ENCODE data around the gene CINP. TPM values are rescaled to one million over a fixed set of nuclear protein-coding genes. Genes with fewer than 3 reads are reported as not detected.

CINP gene
- total and polyA plus RNA-seq, 2 of the 13 experiments (the other 11 are each of a cell fraction or from before 2014, with no cell fraction given): 32.8 to 42.8 TPM

DNA sequence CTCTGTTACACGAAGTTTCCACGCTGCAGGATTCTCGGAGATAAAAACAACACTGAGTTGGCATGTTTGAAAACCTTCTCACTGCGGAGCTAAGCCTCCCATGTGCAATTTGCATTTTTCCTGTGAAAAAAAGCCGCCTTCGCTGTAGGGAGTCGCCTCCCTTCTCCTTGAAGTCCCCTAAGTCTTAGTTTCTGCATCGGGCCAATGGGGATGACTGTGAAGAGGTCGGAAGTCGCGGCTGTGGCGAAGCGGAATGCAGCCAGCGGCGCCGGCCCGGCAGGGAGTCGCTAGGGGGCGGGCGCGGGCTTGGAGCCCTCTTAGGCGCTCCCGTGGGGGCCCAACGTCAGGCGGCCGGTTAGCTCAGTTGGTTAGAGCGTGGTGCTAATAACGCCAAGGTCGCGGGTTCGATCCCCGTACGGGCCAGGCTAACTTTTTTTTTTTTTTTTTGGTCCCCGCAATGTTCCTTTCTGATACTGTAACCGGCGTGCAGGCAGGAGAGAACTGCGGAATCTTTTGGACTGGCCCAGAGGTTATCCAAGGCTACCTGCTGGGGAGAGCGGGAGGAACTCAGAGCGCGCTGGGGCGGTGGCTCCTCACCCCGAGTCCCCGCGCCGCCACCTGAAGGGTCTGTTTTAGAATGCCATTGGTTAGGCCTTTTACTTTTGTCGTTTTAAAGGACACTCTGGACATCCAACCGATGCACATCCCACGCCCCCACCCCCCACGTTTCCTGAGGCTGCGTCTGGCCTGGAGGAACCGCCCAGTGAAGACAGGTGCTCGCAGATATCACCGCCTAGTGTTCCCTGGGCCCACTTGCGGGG lies 45.7 kb downstream of the CINP start (continued):
- TF ChIP-seq, protein P1, sequence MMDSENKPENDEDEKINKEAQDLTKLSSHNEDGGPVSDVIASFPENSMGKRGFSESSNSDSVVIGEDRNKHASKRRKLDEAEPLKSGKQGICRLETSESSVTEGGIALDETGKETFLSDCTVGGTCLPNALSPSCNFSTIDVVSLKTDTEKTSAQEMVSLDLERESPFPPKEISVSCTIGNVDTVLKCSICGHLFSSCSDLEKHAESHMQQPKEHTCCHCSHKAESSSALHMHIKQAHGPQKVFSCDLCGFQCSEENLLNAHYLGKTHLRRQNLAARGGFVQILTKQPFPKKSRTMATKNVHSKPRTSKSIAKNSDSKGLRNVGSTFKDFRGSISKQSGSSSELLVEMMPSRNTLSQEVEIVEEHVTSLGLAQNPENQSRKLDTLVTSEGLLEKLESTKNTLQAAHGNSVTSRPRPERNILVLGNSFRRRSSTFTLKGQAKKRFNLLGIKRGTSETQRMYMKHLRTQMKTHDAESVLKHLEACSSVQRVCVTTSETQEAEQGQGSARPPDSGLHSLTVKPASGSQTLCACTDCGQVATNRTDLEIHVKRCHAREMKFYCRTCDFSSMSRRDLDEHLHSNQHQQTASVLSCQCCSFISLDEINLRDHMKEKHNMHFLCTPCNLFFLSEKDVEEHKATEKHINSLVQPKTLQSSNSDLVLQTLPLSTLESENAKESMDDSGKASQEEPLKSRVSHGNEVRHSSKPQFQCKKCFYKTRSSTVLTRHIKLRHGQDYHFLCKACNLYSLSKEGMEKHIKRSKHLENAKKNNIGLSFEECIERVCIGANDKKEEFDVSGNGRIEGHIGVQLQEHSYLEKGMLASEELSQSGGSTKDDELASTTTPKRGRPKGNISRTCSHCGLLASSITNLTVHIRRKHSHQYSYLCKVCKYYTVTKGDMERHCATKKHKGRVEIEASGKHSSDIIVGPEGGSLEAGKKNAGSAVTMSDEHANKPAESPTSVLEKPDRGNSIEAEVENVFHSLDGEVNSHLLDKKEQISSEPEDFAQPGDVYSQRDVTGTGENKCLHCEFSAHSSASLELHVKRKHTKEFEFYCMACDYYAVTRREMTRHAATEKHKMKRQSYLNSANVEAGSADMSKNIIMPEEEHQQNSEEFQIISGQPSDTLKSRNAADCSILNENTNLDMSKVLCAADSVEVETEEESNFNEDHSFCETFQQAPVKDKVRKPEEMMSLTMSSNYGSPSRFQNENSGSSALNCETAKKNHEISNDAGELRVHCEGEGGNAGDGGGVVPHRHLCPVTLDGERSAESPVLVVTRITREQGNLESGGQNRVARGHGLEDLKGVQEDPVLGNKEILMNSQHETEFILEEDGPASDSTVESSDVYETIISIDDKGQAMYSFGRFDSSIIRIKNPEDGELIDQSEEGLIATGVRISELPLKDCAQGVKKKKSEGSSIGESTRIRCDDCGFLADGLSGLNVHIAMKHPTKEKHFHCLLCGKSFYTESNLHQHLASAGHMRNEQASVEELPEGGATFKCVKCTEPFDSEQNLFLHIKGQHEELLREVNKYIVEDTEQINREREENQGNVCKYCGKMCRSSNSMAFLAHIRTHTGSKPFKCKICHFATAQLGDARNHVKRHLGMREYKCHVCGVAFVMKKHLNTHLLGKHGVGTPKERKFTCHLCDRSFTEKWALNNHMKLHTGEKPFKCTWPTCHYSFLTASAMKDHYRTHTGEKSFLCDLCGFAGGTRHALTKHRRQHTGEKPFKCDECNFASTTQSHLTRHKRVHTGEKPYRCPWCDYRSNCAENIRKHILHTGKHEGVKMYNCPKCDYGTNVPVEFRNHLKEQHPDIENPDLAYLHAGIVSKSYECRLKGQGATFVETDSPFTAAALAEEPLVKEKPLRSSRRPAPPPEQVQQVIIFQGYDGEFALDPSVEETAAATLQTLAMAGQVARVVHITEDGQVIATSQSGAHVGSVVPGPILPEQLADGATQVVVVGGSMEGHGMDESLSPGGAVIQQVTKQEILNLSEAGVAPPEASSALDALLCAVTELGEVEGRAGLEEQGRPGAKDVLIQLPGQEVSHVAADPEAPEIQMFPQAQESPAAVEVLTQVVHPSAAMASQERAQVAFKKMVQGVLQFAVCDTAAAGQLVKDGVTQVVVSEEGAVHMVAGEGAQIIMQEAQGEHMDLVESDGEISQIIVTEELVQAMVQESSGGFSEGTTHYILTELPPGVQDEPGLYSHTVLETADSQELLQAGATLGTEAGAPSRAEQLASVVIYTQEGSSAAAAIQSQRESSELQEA (CRISPR knock-in tag; IDR thresholded peaks at IDR 0.05; ENCODE audit: not compliant biosample characterization): peak; percentile 11
- TF ChIP-seq FOXA1 (IDR thresholded peaks at IDR 0.05) (no peak), FOXA1 (CRISPR knock-in tag; IDR thresholded peaks at IDR 0.05) (no peak), XRCC5 (optimal IDR thresholded peaks at IDR 0.05; ENCODE audit: low read length) (peak; percentile 87), BRCA1 (CRISPR knock-in tag; IDR thresholded peaks at IDR 0.05) (0 out of 2 replicates have a peak, but pooled peaks have one; percentile 30), ZNF10 (CRISPR knock-in tag; IDR thresholded peaks at IDR 0.05; ENCODE audit: borderline replicate concordance, low read depth) (no peak), TAF15 (IDR thresholded peaks at IDR 0.05; ENCODE audit: low read depth, low read length, poor library complexity, severe bottlenecking) (peak; percentile 71), ZNF274 (CRISPR knock-in tag; IDR thresholded peaks at IDR 0.05) (0 out of 2 replicates have a peak, but pooled peaks have one; percentile 23), SSRP1 (CRISPR knock-in tag; IDR thresholded peaks at IDR 0.05) (no peak), RAD21 (CRISPR knock-in tag; IDR thresholded peaks at IDR 0.05) (0 out of 2 replicates have a peak, but pooled peaks have one; percentile 26), GATAD2A (CRISPR knock-in tag; IDR thresholded peaks at IDR 0.05) (peak; percentile 69), TCF7L2 (IDR thresholded peaks at IDR 0.05; ENCODE audit: low read depth, low read length) (no peak), GATA4 (IDR thresholded peaks at IDR 0.05; ENCODE audit: borderline replicate concordance, low read depth) (peak; percentile 12; the same call in 1 of the 2 replicates), ZSCAN30 (CRISPR knock-in tag; IDR thresholded peaks at IDR 0.05) (0 out of 2 replicates have a peak, but pooled peaks have one; percentile 46)
- TF ChIP-seq, protein P2, sequence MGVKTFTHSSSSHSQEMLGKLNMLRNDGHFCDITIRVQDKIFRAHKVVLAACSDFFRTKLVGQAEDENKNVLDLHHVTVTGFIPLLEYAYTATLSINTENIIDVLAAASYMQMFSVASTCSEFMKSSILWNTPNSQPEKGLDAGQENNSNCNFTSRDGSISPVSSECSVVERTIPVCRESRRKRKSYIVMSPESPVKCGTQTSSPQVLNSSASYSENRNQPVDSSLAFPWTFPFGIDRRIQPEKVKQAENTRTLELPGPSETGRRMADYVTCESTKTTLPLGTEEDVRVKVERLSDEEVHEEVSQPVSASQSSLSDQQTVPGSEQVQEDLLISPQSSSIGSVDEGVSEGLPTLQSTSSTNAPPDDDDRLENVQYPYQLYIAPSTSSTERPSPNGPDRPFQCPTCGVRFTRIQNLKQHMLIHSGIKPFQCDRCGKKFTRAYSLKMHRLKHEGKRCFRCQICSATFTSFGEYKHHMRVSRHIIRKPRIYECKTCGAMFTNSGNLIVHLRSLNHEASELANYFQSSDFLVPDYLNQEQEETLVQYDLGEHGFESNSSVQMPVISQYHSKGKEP (CRISPR knock-in tag; IDR thresholded peaks at IDR 0.05): no peak
- TF ChIP-seq, protein P3, sequence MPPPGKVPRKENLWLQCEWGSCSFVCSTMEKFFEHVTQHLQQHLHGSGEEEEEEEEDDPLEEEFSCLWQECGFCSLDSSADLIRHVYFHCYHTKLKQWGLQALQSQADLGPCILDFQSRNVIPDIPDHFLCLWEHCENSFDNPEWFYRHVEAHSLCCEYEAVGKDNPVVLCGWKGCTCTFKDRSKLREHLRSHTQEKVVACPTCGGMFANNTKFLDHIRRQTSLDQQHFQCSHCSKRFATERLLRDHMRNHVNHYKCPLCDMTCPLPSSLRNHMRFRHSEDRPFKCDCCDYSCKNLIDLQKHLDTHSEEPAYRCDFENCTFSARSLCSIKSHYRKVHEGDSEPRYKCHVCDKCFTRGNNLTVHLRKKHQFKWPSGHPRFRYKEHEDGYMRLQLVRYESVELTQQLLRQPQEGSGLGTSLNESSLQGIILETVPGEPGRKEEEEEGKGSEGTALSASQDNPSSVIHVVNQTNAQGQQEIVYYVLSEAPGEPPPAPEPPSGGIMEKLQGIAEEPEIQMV (CRISPR knock-in tag; IDR thresholded peaks at IDR 0.05; ENCODE audit: low read depth): no peak
- TF ChIP-seq, protein P4, sequence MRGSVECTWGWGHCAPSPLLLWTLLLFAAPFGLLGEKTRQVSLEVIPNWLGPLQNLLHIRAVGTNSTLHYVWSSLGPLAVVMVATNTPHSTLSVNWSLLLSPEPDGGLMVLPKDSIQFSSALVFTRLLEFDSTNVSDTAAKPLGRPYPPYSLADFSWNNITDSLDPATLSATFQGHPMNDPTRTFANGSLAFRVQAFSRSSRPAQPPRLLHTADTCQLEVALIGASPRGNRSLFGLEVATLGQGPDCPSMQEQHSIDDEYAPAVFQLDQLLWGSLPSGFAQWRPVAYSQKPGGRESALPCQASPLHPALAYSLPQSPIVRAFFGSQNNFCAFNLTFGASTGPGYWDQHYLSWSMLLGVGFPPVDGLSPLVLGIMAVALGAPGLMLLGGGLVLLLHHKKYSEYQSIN (CRISPR knock-in tag; IDR thresholded peaks at IDR 0.05; ENCODE audit: borderline replicate concordance): no peak
